Karpas-422 (cell line): ENCODE measurements around the gene KCNQ5. TPM values are rescaled to one million over a fixed set of nuclear protein-coding genes. Genes with fewer than 3 reads are reported as not detected.

ENCODE experiments used
- DNase-seq: peaks from one replicate; pipeline ENCODE4 v3.0.0-alpha.2; 2015
- H2AFZ ChIP-seq: fragments of 200-600 bp; sonication (generic); 2 replicates; pipeline ENCODE4 v1.6.1; 2014; ENCODE audit warnings: antibody characterized with exemption, low read length, mixed read lengths
- H3K27ac ChIP-seq: fragments of 200-600 bp; sonication (generic); 2 replicates; pipeline ENCODE4 v1.5.1; 2014; ENCODE audit warnings: mild to moderate bottlenecking, low read length, moderate library complexity
- H3K27me3 ChIP-seq: fragments of 200-600 bp; sonication (generic); 2 replicates; pipeline ENCODE4 v1.6.1; 2014; ENCODE audit warnings: low read length, mixed read lengths
- H3K36me3 ChIP-seq: fragments of 200-600 bp; sonication (generic); 2 replicates; pipeline ENCODE4 v1.6.1; 2014; ENCODE audit warnings: low read length, mixed read lengths; ENCODE audit not compliant: insufficient read depth
- H3K4me1 ChIP-seq: fragments of 200-600 bp; sonication (generic); 2 replicates; pipeline ENCODE4 v1.6.1; 2014; ENCODE audit warnings: mild to moderate bottlenecking, low read length, mixed read lengths
- H3K4me2 ChIP-seq: fragments of 200-600 bp; sonication (generic); 2 replicates; pipeline ENCODE4 v1.6.1; 2014; ENCODE audit warnings: low read length, low read depth, mild to moderate bottlenecking; ENCODE audit not compliant: poor library complexity, severe bottlenecking
- H3K4me3 ChIP-seq: fragments of 200-600 bp; sonication (generic); 2 replicates; pipeline ENCODE4 v1.5.1; 2014; ENCODE audit warnings: mild to moderate bottlenecking, antibody characterized with exemption, low read length, mixed read lengths
- H3K79me2 ChIP-seq: fragments of 200-600 bp; sonication (generic); 2 replicates; pipeline ENCODE4 v1.6.1; 2014; ENCODE audit warnings: mild to moderate bottlenecking, low read length, mixed read lengths
- H3K9ac ChIP-seq: fragments of 200-600 bp; sonication (generic); 2 replicates; pipeline ENCODE4 v1.6.0; 2014; ENCODE audit warnings: low read length
- H3K9me2 ChIP-seq: fragments of 200-600 bp; sonication (generic), shearing (Covaris generic); replicated peaks from 2 replicates; pipeline ENCODE4 v1.6.0; 2014; ENCODE audit warnings: mild to moderate bottlenecking, low read length, moderate library complexity; ENCODE audit not compliant: insufficient read depth
- H3K9me3 ChIP-seq: fragments of 300-700, 200-600 bp; sonication (generic); 2 replicates; pipeline ENCODE4 v1.6.1; 2014; ENCODE audit warnings: low read length, mixed read lengths
- H4K20me1 ChIP-seq: fragments of 200-600 bp; sonication (generic); 2 replicates; pipeline ENCODE4 v1.6.1; 2014; ENCODE audit warnings: mild to moderate bottlenecking, antibody characterized with exemption, low read length, low read depth; ENCODE audit not compliant: insufficient read depth
- total RNA-seq: library from RNA; depleted of rRNA; stranded (reverse); fragments of >200 nt; shearing (Covaris generic); gene quantifications from 2 replicates; pipeline ENCODE4 v1.2.3, GENCODE V29; 2014; ENCODE audit warnings: low replicate concordance

KCNQ5 gene
- total RNA-seq, 1 experiment from 2014 or later = 50.5 TPM

DNA sequence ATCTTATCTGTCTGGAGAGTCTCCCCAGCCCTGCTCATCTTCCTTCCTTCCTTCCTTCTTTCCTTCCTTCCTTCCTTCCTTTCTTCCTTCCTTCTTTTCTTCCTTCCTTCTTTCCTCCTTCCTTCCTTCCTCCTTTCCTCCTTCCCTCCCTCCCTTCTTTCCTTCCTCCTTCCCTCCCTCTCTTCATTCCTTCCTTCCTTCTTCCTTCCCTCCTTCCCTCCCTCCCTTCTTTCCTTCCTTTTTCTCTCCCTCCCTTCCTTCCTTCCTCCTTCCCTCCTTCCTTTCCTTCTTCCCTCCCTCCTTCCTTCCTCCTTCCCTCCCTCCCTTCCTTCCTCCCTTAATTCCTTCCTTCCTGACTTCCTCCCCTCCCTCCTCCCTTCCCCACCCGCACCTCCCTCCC is 319.4 kb downstream of the KCNQ5 start:
- no peaks in the 10 kb centered on the region for H4K20me1 ChIP-seq
- no peak for DNase-seq
- no peak overlapping the region for H3K4me3 ChIP-seq
- H3K27ac ChIP-seq = no peak overlapping the region
- no peaks in the 10 kb centered on the region for H3K36me3 ChIP-seq
- H3K9ac ChIP-seq = no peak overlapping the region
- H2AFZ ChIP-seq = no peak overlapping the region
- no peaks in the 10 kb centered on the region for H3K9me3 ChIP-seq
- no peak overlapping the region for H3K4me2 ChIP-seq
- H3K9me2 ChIP-seq = no peaks in the 10 kb centered on the region
- peaks cover 80% of the 10 kb centered on the region for H3K79me2 ChIP-seq
- H3K4me1 ChIP-seq = peaks cover 28% of the 10 kb centered on the region
- no peaks in the 10 kb centered on the region for H3K27me3 ChIP-seq

- no peak overlapping the region for H3K4me2 ChIP-seq
- H2AFZ ChIP-seq = no peak overlapping the region
- H3K36me3 ChIP-seq = no peaks in the 10 kb centered on the region
- no peaks in the 10 kb centered on the region for H3K27me3 ChIP-seq
- no peak for DNase-seq
- no peaks in the 10 kb centered on the region for H4K20me1 ChIP-seq
- H3K9me3 ChIP-seq = no peaks in the 10 kb centered on the region
- H3K9ac ChIP-seq = no peak overlapping the region
- no peak overlapping the region for H3K27ac ChIP-seq
- peaks cover 83% of the 10 kb centered on the region for H3K79me2 ChIP-seq
- no peak overlapping the region for H3K4me3 ChIP-seq
- H3K4me1 ChIP-seq = peaks cover 26% of the 10 kb centered on the region
- H3K9me2 ChIP-seq = no peaks in the 10 kb centered on the region
Measured at GRCh38 chr6:72941751-72942150, 319.9 kb downstream of the KCNQ5 start.

- Histone ChIP-seq H4K20me1 (no peaks in the 10 kb centered on the region), H3K9ac (no peak overlapping the region), H3K27ac (no peak overlapping the region), H3K4me2 (no peak overlapping the region), H3K79me2 (peaks cover 83% of the 10 kb centered on the region), H2AFZ (no peak overlapping the region), H3K27me3 (no peaks in the 10 kb centered on the region), H3K36me3 (no peaks in the 10 kb centered on the region), H3K4me1 (peaks cover 22% of the 10 kb centered on the region), H3K4me3 (no peak overlapping the region), H3K9me2 (no peaks in the 10 kb centered on the region), H3K9me3 (no peaks in the 10 kb centered on the region)
- no peak for DNase-seq
Measured at GRCh38 chr6:72943699-72944098, 321.8 kb downstream of the KCNQ5 start.

GRCh38 chr6:72944660-72945059 is 322.8 kb downstream of the KCNQ5 start:
- Histone ChIP-seq H3K9me2 (no peaks in the 10 kb centered on the region), H3K4me3 (no peak overlapping the region), H3K36me3 (no peaks in the 10 kb centered on the region), H3K27me3 (no peaks in the 10 kb centered on the region), H3K9ac (no peak overlapping the region), H3K9me3 (no peaks in the 10 kb centered on the region), H3K4me1 (peaks cover 28% of the 10 kb centered on the region), H4K20me1 (no peaks in the 10 kb centered on the region), H2AFZ (no peak overlapping the region), H3K79me2 (peaks cover 83% of the 10 kb centered on the region), H3K27ac (no peak overlapping the region), H3K4me2 (no peak overlapping the region)
- no peak for DNase-seq

- Histone ChIP-seq H3K27ac (no peak overlapping the region), H3K4me2 (no peak overlapping the region), H3K36me3 (no peaks in the 10 kb centered on the region), H3K79me2 (peaks cover 85% of the 10 kb centered on the region), H3K9ac (no peak overlapping the region), H3K4me3 (no peak overlapping the region), H4K20me1 (no peaks in the 10 kb centered on the region), H3K27me3 (no peaks in the 10 kb centered on the region), H3K9me2 (no peaks in the 10 kb centered on the region), H3K4me1 (peaks cover 22% of the 10 kb centered on the region), H3K9me3 (no peaks in the 10 kb centered on the region), H2AFZ (no peak overlapping the region)
- no peak for DNase-seq
Measured at GRCh38 chr6:72946774-72947173, 324.9 kb downstream of the KCNQ5 start.

- Histone ChIP-seq H3K9ac (no peak overlapping the region), H3K4me3 (no peak overlapping the region), H3K27me3 (no peaks in the 10 kb centered on the region), H4K20me1 (no peaks in the 10 kb centered on the region), H3K79me2 (peaks cover 85% of the 10 kb centered on the region), H3K9me2 (no peaks in the 10 kb centered on the region), H3K4me2 (no peak overlapping the region), H3K27ac (no peak overlapping the region), H3K9me3 (no peaks in the 10 kb centered on the region), H2AFZ (no peak overlapping the region), H3K4me1 (peaks cover 15% of the 10 kb centered on the region), H3K36me3 (no peaks in the 10 kb centered on the region)
- no peak for DNase-seq
Measured at GRCh38 chr6:72947534-72947933, 325.7 kb downstream of the KCNQ5 start.

DNA sequence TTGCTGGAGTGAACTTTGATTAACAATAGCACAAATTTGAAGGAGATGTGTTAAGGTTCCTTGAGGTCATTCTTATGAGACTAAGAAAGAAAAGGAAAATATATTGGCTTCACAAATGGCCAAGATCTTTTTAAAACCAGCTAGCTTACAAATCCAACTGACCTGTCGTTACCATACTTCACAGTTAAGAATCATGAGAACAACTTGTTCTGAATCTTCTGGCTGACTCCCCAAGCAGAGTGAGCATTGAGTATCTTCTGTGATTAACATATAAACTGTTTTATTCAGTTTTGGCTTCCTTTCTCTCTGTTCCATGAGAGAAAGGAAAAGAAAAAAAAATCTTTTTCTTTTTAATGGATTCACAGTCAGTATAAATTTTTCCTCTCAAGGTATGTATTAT is 326.3 kb downstream of the KCNQ5 start:
- H3K4me1 ChIP-seq = peaks cover 9% of the 10 kb centered on the region; the same call in 1 of the 2 replicates
- no peaks in the 10 kb centered on the region for H4K20me1 ChIP-seq
- no peak overlapping the region for H2AFZ ChIP-seq
- H3K79me2 ChIP-seq = peaks cover 85% of the 10 kb centered on the region
- no peaks in the 10 kb centered on the region for H3K9me3 ChIP-seq
- H3K4me2 ChIP-seq = no peak overlapping the region
- no peak overlapping the region for H3K4me3 ChIP-seq
- no peak overlapping the region for H3K9ac ChIP-seq
- no peaks in the 10 kb centered on the region for H3K27me3 ChIP-seq
- DNase-seq = no peak
- no peak overlapping the region for H3K27ac ChIP-seq
- no peaks in the 10 kb centered on the region for H3K9me2 ChIP-seq
- no peaks in the 10 kb centered on the region for H3K36me3 ChIP-seq

- no peak overlapping the region for H2AFZ ChIP-seq
- no peak overlapping the region for H3K9ac ChIP-seq
- no peak overlapping the region for H3K4me3 ChIP-seq
- no peak overlapping the region for H3K27ac ChIP-seq
- no peaks in the 10 kb centered on the region for H4K20me1 ChIP-seq
- H3K36me3 ChIP-seq = no peaks in the 10 kb centered on the region
- H3K4me2 ChIP-seq = no peak overlapping the region
- H3K79me2 ChIP-seq = peaks cover 88% of the 10 kb centered on the region
- no peaks in the 10 kb centered on the region for H3K27me3 ChIP-seq
- H3K9me3 ChIP-seq = no peaks in the 10 kb centered on the region
- peaks cover 11% of the 10 kb centered on the region; the same call in 1 of the 2 replicates for H3K4me1 ChIP-seq
- no peak for DNase-seq
- no peaks in the 10 kb centered on the region for H3K9me2 ChIP-seq
Measured at GRCh38 chr6:72950114-72950860, 328.4 kb downstream of the KCNQ5 start.
